GM18498 (cell line): ENCODE results near the gene OR52A1.
"Not testable (repeated sequence)": the region's sequence is repeated elsewhere in the genome, so short reads cannot be mapped to it uniquely, and the experiment has no call there.

ENCODE experiments used
- ATAC-seq: cut with Tn5 transposase; IDR thresholded peaks from one replicate; pipeline ENCODE4 v1.9.1; 2021; ENCODE audit warnings: mild to moderate bottlenecking, moderate library complexity; ENCODE audit not compliant: unreplicated experiment

Gene OR52A1

DNA sequence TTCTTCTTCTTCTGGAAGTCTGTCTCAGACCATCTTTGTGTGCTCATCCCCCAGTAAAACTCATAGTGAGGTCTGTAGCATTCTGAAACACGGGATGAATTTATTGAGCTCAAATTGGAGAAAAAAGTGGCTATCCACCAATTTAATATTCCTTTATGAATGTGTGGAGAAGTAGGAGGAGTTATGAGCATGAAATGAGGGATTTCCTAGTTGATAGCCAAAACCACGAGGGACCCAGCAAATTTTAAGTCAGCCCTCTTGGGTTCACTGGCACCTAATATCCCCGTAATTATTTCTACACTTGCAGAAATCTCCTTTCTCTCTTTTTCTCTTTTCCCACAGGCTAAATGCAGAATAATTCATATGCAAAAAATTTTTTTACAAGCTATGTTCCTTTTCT, at the start of gene OR52A1:
Gene OR52A1 (minus strand): TSS at position 101 of the 400 bp plus-strand sequence. CDS start 2,388 bp downstream, outside the sequence.
- no peak for ATAC-seq

DNA sequence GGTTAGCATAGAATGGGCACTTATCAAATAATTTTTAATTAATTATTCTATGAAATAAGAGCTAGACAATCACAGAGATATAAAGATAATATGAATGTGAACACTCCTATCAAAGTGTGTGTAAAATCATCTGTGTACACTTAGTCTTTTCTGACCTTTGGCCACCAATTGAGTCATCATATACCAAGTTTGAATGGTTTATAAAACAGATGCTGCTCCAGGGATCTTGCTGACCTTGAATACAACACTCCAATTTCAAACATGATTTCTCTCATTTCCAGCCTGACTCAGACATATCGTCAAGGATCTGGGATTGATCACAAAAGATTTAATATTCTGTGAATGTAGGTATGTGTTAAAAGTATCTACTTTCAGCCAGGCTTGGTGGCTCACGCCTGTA, 48.8 kb upstream of the OR52A1 start:
- ATAC-seq: no peak

DNA sequence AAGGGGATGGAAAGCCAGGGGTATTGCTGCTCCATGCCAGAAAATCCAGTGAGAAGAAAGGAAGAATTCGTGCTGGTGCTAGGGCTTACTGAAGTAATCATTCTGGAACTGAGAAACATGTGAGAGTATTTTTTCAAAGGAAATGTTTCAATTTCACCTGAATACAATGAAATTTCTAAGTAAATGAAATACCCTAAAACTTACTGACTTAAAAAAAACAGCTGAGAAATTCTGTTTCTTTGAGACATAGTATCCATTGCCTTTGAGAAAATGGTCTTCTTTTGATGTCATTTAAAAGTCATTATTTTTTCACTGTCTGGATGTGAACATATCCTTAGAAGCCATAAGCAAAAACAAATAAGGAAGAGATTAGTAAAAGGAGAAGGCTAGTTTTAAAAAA, 46.0 kb upstream of the OR52A1 start, which contains the start of gene OR51V1:
Gene OR51V1 (minus strand): TSS at position 101 of the 400 bp plus-strand sequence. CDS start 0 bp downstream, at position 101.
- ATAC-seq: no peak

DNA sequence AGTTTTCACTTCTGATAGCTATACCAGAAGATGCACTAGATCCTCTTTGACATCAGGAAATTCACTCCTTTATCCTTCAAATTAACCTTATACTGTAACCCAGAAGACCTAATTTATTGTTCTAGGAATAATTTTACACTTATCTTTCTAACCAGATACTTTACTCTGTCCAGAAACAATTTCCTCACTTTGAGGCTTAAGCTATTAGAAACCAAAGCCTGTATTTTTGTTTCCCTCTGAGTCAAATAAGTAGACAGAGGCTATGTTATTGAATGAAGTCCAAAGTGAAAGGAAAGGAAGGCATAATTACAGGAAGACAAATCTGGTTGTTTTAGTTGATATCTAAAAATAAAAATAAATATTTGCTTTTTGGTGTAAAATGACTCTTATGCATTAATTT, 43.7 kb upstream of the OR52A1 start:
- no peak for ATAC-seq

DNA sequence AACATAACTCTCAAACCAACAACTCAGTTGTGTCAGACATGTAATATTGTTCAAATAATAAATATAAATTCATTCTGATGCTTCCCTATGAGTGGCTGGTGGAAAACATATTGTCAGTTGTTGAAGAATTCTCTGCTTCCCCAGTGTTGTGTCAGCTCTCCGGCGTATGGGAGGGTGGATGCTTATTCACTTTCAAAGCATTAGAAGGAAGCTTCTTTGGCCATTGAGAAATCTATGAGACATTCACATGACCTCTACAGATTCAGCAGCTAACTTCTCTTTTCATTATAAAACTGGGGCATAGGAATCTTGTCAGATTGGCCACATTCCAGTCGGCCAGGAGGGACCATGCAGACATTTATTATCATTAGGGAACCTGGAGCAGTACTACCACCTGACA, 43.0 kb upstream of the OR52A1 start:
- ATAC-seq: no peak

DNA sequence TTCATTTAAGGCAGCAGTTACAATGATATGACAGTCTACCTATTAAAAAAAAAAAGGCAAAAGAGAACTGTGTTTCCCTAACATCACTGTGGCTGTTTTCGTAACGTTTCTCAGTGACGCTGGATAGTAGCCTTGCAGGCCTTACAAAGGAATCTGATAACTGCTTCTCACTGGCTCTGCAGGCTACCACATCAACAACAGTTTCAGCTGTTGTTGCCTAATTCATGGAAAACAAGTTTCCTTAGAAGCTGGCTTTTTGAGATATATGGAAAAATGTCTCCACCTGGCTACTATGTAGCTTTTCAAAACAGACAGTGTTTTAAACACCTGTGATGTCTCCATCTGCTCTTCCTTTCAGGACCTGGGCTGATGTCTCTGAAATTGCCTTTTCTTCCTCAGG, 42.2 kb upstream of the OR52A1 start:
- ATAC-seq: no peak

DNA sequence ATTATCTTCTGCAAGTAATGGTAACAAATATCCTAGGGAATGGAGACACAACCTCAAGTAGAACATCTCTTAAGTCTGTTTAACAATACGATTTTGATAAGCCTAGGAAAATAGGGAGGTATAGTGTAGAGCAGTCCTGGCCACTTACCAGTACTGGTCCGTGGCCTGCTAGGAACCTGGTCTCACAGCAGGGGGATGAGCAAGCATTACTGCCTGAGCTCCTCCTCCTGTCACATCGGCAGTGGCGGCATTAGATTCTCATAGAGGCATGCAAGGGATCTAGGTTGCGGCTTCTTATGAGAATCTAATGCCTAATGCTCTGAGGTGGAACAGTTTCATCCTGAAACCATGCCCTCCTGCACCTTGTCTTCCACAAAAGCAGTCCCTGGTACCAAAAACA, 41.5 kb upstream of the OR52A1 start:
- ATAC-seq: no peak

DNA sequence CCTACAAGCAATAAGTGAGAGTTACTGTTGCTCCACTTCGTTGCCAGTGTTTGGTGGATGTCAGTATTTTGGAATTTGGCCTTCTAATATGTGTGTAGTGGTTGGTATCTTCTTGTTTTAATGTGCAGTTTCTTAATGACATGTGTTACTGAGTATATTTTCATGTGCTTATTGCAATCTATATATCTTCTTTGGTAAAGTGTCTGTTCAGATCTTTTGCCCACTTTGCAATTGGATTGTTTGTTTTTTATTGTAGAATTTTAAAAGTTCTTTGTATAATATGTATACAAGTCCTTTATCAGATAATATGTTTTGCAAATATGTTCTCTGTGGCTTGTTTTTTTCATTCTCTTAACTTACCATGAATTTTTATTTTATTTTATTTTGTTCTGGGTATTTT, 38.2 kb upstream of the OR52A1 start:
- ATAC-seq: no peak

DNA sequence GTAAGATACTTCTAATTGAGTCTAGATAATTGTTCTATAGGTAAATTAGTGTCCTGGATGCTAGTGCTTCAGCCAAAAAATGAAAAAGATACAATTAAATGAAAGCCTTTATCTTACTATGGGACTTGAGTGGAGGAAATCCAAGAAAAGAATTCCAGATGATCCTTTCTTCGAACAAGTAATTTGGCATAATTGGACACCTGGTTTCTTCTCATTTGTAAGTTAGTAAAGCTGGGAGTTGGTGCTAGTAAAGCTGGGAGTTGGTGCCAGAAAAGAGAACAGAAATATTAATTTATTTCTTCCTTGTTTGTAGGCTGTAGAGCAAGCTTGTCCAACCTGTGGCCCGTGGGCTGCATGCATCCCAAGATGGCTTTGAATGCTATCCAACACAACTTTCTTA, 33.6 kb upstream of the OR52A1 start:
- ATAC-seq: no peak

DNA sequence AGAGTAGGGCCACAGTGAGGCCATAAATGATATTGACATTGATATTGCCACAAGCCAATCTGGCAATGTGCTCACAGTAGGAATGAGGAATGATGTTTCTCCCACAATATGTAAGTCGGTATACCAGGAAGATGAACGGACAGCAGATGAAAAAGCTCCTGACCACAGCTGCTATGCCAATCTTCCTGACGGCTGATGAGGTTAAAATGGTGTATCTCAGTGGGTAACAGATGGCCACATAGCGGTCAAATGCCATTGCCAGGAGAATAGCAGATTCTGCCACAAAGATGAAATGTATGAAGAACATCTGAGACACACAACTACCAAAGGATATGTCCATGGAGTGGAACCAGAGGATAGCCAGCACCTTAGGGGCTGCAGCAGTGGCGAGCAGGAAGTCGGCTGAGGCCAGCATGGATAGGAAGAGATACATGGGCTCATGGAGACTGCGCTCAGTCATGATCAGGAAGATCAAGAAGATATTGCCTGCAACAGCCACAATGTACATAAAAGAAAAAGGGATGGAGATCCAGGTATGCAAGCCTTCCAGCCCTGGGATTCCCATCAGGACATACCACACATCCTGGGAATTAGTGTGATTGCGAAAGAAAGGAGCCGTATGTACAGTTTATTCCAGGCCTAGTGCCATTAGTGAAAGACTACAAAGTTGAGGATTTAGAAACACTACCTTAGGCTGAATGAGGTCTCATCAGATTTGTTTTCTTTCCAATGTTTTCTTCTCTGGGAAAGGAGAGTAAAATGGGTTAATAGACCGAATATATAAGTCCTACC, 23.7 kb upstream of the OR52A1 start:
- no peak for ATAC-seq

DNA sequence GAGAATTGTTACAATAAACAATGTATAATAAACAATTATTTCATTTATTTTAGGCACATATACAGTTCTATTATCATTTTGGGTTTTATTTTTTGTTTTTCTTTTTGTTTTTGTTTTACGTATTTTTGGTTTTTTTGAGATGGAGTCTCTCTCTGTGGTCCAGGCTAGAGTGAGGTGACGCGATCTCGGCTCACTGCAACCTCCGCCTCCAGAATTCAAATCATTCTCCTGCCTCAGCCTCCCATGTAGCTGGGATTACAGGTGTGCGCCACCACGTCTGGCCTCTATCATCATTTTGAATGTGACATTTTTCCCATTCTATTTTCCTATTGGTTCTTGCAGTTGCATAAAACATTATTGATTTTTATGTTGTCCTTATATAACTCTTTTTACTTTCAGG, 20.4 kb upstream of the OR52A1 start:
- no peak for ATAC-seq

DNA sequence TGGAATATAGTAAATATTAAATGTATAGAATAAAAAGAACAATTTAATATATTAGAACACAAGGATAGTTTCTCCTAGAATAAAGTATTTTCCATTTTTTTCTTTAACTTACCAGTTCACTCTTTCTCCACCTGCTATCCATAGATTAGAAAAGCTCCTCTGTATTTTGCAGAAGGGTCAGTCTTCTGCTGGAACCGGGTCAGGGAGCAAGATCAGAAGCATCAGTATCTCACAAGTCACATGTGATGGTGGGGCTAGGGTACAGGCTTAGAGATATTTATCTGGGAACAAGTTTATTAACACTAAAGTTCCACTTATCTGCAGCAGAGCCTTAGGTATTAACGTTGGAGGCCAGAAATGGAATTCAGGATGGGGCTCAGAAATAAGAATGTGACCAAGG, 17.3 kb upstream of the OR52A1 start:
- no peak for ATAC-seq

DNA sequence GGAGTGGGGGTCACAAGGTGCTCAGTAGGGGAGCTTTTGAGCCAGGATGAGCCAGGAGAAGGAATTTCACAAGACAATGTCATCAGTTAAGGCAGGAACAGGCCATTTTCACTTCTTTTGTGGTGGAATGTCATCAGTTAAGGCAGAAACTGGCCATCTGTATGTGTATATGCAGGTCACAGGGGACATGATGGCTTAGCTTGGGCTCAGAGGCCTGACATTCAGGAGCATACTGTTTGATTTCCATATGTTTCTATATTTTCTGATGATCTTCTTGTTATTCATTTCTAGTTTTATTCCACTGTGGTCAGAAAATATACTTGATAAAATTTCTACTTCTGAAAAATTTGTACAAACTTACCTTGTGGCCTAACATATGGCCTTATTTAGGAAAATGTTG, 11.3 kb upstream of the OR52A1 start:
- not testable (repeated sequence) for ATAC-seq

DNA sequence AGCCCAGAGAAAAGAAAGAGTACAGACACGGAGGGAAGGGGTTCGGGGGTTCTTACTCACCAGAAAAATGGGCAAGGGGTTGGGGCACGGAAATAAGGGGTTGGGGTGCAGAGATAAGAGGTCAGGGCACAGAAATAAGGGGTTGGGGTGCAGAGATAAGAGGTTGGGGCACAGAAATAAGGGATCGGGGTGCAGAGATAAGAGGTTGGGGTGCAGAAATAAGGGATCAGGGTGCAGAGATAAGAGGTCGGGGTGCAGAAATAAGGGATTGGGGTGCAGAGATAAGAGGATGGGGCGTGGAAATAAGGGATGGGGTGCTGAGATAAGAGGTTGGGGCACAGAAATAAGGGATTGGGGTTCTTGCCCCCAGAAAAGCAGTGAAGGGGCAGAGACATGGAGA, 10.2 kb upstream of the OR52A1 start:
- ATAC-seq: not testable (repeated sequence)

DNA sequence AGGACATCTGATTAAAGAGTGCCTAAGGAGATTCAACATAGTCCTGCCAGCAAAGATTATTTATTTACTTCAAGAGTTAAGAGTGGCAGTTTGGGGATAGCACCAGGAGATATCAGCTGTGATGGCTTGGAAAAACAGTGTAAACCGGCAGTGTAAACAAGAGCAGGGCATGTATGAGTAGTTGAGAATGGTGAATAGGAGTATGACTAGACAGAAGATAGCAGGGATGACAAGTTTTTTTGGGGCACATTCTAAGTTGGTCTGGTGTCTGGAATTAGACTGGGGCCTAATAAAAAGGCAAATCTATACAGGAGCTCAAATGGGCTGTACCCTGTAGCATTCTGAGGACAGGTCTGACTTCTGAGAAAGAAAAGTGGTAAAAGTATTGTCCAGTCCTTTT, 6.5 kb upstream of the OR52A1 start:
- ATAC-seq: not testable (repeated sequence)

DNA sequence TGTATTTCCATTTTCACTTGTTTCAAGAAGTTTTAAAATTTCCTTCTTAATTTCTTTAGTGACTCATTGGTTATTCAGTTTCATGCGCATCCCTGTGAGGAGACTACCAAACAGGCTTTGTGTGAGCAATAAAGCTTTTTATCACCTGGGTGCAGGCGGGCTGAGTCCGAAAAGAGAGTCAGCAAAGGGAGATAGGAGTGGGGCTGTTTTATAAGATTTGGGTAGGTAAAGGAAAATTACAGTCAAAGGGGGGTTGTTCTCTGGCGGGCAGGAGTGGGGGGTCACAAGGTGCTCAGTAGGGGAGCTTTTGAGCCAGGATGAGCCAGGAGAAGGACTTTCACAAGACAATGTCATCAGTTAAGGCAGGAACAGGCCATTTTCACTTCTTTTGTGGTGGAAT, 5.7 kb upstream of the OR52A1 start:
- not testable (repeated sequence) for ATAC-seq

DNA sequence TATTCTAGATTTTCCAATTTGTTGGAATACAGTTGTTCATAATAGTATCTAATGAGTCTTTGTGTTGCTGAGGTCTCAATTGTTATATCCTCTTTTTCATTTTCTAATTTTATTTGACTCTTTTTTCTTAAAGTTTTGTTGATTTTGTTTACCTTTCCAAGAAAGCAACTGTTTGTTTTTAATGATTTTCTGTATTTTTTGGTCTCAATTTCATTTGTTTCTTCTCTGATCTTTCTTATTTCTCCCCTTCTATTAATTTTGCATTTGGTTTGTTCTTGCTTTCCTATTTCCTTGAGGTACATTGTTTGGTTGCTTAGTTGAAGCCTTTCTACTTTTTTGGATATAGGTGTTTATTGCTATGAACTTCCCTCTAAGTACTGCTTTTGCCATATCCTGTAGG, 5.2 kb upstream of the OR52A1 start:
- no peak for ATAC-seq

DNA sequence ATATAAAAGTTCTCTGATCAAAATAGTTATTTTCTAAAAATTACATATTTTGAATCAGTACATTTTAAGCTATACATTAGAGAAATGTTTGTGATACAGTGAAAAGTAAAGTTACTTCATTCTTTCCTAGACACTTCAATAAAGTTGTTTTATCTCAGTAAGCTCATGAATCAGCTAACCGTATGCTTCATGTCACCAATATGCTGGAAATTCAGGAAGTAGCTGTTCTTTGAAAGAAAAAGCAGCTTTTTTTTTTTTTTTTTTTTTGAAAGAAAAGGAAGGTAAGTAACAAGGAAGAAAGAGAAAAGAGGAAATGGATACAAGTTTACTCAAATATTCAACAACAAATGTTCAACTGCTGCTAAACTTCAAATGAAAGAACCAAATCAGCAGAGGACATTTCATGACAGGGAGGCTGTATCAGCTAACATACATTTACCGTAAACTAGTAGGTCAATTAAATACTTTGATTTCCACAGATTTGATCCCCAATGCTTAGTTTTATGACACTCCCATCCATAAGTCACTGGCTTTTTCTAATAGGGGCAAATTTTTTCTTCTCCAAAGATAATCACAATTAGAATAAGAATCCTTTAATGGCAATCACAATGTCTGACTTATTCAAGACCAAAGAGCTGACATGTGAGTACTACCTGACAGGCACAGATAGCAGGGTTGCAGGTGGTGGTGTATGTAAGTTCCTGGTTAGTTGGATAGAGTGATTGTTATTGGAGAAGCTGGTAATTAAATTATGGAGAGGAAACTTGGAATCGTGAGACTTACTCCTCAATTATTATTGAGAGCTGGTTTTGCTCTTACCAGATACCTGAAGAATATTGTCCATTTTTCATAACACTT, 754 bp downstream of the OR52A1 start:
- no peak for ATAC-seq

DNA sequence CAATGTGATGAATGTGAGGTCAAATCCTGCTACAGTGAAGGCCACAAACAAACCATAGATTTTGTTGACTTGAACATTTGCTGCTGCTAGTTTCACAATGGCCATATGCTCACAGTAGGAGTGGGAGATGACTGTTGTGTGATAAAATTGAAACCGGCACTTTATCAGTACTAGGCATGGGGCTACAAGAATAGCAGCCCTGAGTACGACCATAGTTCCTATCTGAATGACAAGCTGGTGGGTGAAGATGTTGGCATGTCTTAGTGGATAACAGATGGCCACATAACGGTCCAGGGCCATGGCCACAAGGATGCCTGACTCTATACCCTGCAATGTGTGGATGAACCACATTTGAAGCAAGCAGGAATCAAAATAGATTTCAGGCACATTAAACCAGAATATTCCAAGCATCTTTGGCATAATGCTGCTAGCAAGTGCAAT, 2.8 kb downstream of the OR52A1 start:
- no peak for ATAC-seq

DNA sequence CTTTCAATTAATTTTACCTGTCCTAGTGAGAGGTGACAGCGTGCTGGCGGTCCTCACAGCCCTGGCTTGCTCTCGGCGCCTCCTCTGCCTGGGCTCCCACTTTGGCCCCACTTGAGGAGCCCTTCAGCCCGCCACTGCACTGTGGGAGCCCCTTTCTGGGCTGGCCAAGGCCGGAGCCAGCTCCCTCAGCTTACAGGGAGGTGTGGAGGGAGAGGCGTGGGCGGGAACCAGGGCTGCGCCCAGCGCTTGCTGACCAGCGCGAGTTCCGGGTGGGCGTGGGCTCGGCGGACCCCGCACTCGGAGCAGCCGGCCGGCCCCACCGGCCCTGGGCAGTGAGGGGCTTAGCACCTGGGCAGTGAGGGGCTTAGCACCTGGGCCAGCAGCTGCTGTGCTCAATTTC, 10.4 kb downstream of the OR52A1 start:
- ATAC-seq: not testable (repeated sequence)

DNA sequence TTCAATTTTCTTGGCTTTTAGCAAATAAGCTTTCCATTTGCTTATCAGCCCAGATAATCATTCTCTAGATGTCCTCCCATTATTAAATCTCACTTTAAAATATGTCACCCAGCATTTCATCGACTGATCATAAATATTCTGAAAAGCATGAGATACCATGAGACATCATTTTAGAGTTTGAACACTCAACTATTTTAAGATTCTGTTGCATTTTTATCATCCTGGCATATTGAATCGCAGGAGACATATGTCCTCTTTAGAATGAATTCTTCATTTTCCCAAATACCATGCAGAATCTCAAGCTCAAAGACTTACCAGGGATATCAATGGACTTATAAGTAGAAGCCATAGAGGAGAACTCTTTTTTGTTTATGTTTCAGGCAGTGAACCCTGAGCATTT, 16.6 kb downstream of the OR52A1 start, which contains the start of gene OR52A5:
Gene OR52A5 (minus strand): TSS at position 361 of the 400 bp plus-strand sequence. CDS start 5,714 bp downstream, outside the sequence.
- no peak for ATAC-seq

DNA sequence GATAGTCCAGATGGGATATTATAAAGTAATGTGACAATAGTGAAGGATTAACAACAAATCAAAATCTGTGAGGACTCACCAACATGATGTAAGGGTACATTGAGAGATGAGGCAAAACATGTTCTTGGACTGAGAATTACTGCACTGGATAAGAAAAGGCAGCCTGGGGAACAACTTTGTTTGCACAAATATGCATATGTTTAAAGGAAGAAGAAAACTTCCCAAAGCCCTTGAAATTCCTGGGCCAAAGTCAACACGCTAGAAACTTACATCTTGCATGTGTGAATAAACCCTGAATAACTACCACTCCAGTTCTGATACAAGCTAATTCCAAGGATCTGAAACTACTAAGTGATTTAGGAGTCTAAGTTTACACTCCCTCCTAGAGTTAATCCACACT, 17.5 kb downstream of the OR52A1 start:
- ATAC-seq: no peak
